GM21619 (cell line): Measurements from ENCODE around the gene EXT2.
A peak's percentile ranks its signal among the peaks of the same experiment; 100 is the strongest.

ENCODE experiments used
- ATAC-seq: cut with Tn5 transposase; IDR thresholded peaks from one replicate; pipeline ENCODE4 v1.9.1; 2021; ENCODE audit not compliant: unreplicated experiment

The EXT2 gene

GRCh38 chr11:44083906-44084305 is 11.6 kb upstream of the EXT2 start:
- no peak for ATAC-seq

DNA sequence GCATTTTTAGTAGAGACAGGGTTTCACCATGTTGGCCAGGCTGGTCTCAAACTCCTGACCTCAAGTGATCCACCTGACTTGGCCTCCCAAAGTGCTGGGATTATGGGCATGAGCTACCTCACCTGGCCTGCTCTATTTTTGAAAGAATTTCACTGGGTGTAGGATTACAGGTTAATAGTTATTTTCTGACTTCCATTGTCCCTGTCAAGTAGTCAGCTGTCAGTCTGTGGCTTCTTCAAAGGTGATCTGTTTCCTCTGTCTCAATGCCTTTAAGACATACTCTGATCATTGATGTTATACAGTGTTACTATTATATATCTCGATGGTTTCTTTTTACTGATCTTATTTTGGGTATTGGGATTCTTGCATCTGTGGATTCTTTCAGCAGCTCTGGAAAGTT is 10.1 kb upstream of the EXT2 start:
- ATAC-seq: no peak

DNA sequence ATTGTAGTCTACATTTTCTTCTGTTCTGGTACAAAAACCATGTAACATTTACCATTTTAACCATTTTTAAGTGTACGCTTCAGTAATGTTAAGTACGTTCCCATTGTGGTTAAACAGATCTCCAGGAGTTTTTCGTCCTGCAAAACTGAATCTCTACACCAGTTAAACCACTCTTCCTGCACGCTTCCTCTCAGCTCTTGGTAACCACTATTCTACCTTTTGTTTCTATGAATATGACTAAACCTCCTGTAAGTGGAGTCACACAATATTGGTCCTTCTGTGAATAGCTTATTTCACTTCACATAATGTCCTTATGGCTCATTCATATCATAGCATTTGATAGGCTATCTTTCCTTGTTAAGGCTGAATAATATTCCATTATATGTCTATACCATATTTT is 7.1 kb upstream of the EXT2 start:
- ATAC-seq: no peak

DNA sequence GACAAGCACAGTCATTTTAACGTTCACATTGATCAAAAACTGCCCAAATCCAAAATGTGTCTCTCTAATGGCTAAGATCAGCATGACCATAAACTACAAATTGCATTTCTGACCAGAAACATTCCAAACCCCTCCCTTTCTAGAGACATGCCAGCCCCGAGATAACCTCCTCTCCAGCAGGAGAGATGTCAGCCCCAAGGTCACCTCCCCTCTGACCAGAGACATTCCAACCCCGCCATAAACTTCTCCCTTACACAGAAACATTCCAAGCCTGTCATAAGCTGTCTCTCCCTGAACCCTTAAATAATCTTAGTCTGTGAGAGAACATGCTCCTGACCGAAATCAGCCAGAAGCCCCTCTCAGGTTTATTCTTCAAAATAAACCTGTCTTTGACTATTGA is 6.6 kb upstream of the EXT2 start:
- no peak for ATAC-seq

DNA sequence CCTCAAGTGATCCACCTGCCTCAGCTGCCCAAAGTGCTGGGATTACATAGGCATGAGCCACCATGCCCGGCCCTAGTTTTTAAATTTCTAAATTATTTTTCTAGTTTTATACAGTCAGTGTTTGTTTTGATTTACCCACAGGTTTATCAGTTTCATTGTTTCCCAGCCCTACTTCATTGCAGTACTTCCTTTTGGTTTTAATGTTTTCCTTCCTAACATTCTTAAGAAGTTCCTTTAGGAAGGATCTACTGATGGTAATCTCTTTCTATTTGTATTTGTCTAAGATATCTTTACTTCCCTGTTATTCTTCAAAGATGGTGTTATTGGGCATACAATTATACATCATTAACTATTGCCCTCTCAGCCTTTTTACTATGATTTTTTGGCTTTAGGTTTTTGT is 4.9 kb upstream of the EXT2 start:
- ATAC-seq: no peak

DNA sequence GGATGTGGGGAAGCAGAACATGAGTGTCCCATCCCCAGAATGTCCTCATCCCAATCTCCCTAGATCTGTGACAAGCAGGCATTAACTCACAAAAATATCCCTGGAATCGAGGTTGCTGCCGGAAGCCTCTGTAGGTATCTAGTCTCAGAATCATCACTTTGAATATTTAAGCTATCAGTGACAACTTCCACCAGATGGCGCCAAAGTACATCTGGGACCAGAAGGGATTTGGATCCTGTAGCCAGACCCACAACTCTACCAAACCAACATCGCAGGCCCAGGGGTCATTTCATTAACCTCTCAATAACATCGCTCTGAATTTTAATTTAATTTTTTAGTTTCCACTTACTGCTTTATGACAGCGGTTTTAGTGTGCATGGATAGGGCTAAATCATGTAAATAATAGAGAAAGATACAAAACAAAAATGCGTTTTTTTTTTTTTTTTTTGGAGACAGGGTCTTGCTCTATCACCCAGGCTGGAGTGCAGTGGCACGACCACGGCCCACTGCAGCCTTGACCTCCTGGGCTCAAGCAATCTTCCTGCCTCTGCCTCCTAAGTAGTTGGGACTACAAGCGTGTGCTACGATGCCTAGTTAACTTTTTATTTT is 1.1 kb upstream of the EXT2 start:
- no peak for ATAC-seq

DNA sequence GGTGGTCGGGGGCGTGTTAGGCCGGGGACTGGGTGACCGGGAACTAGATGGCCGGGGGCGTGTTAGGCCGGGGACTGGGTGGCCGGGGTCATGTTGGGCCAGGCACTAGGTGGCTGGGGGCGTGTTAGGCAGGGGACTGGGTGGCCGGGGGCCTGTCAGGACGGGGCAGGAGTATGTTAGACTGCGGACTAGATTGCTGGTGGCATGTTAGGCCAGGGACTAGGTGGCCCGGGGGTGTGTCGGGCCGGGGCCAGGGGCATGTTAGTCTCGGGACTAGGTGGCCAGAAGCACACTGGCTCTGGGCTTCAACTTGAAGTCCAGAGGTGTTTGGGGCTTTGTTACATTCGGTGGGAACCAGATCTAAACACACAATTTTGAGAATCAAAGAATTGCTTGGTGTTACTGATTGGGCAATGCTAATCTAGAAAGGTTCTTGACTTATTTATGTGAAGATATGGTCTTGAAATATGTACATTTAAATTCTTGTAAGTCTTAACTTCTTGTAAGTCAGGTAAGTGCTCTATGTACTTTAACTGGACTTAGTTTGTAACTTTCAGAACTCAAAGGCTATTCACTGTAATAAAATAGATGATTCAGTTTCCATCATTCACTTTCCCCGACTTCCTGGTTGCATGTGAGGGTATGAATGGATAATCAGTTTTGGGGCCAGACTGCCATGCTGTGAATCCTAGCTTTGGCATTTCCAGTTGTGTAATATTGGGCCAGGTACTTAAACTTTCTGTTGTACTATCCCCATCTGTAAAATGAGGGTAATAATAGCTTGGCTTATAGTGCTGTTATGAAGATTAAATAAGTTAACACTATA is 1.1 kb downstream of the EXT2 start:
- ATAC-seq: peak; percentile 5

- no peak for ATAC-seq
These were observed 2.3 kb downstream of the EXT2 start for GRCh38 chr11:44097821-44098220.

GRCh38 chr11:44101098-44101497 is 5.6 kb downstream of the EXT2 start:
- no peak for ATAC-seq

DNA sequence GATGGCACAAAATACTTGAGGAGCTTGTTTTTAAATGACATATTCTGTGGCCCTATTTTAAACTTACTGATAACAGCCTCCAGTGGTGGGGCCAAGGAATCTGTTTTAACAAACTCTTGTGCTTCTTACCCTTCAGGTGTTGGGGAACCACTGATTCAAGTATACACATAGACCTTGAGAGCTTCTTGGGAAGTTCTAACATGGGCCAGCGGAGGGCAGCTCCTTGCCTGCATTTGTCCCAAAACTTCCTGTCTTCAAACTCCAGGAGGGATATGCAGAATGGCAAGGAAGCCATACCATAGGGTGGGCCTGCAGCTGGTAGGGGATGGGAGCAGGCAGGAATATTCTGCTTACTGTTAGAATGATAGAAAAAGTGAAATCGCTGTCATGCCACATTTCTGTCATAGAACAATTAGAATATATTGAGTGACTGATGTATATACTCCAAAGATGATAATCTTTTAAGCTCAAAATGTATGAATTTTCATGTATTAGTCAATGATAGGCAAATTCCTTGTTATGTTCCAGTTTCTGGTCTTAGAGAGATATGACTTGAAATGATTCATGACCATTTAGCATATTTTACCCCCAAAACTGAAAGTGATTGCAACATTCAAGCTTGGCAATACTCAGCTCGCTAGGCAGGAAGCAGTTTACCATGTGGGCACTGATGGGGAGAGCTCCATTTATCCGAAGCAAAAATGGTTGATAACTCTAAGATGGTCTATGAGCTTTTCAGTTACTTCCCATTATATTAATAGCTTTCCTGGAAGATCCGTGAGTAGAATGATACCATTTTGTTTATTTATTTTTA is 9.2 kb downstream of the EXT2 start:
- ATAC-seq: no peak

GRCh38 chr11:44108260-44108659 is 12.8 kb downstream of the EXT2 start:
- no peak for ATAC-seq

DNA sequence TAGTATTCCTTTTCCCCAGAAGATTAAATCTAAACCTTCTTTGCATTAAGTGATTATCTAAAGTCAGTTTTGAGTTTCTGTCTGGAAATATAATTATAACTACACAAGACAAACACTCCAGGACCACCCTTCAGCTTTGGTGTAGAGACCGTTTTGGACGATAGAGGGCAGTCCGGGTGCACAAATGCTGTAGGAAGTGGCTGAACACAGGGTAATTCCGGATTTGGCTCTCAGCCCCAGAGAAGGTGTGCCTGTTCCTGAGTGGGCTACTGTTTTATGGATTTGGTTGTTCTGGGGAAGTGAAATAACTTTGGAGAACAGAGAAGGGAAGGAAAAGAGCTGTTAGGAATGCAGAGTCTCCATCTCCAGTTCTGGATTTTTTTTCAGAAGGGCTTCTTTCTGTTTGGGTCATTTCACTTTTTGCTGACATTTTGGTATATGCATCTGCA is 14.8 kb downstream of the EXT2 start:
- ATAC-seq: peak; percentile 97

DNA sequence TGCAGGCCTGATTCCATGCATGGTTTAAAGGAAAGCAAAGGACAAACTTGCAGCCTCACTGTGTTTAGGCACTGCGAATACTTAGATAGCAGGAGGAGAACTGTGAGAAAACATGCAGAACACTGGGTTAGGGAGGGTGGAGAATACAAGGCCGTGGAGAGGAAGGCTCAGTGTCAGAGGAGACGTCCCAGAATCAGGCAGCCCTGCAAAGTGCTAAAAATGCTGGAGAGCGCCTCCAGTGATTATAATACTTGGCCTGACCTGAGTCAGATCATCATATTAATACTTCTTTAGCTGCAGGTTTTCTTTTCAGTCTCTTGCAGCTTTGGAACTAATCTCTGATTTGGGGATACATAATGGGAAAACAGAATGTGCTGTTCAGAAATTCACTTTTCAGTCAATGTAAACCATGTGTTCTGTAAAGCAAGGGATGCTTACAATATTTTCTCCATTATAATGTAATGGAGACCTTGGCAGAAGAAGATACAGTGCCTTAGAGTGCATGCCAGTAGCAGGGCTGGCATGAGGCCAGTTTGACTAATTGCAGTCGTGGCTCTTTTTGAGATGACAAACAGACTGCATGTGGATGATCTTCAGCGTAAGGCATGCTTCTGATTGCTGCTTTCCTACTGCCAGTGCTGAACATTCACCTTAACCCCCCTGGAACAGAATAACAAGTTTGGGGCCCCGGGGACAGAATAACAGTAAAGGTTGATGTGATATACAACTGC is 16.8 kb downstream of the EXT2 start:
- no peak for ATAC-seq

- ATAC-seq: no peak
These were observed 17.5 kb downstream of the EXT2 start for GRCh38 chr11:44113018-44113417.

DNA sequence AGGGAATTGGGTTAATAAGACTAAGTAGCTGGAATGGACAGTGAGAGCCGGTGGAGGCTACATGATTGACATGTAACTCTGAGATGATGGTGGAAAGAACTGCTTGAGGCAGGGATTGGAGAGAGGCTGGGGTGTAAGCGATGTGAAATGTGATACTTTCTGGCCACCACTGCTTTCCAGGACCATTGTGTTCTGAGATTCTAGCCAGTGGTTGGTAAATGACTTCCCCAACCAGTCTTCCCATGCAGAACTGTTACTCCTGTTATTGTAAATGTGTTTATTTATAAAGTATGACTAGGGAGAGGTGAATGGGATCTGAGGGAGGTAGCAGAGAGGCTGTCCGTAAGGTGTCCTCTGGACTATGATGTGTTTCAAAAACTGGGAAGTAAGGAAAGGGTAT is 18.1 kb downstream of the EXT2 start:
- ATAC-seq: no peak

DNA sequence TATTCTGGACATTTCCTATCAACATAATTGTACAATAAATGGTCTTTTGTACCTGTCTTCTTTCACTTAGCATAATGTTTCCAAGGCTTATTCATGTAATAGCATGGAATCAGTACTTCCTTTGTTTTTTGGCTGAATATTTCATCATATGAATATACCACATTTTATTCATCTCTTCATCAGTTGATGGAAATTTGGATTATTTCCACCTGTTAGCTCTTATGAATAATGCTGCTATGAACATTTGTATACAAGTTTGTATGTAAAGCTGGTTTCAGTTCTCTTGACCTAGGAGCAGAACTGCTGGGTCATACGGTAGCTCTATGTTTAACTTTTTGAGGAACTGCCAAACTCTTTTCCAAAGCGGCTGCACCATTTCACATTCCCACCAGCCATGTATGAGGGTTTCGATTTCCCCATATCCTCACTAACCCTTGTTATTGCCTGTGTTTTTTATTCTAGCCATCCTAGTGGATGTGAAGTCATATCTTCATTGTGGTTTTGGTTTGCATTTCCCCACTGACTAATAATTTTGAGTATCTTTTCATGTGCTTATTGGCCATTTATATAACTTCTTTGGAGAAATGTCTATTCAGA is 20.9 kb downstream of the EXT2 start:
- no peak for ATAC-seq

DNA sequence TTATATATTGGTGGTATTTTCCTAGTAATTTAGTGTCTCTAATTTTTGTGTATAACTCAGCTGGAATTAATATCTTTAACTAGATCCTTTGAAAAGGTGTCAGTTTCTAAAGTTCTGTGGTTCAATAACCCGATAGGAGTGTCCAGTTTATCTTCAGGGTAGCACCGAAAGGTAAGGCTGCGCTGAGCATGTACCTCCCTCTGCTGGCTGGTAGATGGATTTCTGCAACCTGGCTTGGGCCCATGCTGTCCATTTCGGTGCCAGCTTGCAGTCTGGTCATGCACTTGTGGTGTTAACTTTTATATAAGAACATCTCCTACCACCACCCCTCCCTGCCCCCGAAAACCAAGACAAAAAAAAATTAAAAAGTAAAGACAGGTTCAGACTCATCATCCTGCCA is 24.7 kb downstream of the EXT2 start:
- no peak for ATAC-seq

- ATAC-seq: no peak
These were observed 30.1 kb downstream of the EXT2 start for GRCh38 chr11:44125598-44125997.

DNA sequence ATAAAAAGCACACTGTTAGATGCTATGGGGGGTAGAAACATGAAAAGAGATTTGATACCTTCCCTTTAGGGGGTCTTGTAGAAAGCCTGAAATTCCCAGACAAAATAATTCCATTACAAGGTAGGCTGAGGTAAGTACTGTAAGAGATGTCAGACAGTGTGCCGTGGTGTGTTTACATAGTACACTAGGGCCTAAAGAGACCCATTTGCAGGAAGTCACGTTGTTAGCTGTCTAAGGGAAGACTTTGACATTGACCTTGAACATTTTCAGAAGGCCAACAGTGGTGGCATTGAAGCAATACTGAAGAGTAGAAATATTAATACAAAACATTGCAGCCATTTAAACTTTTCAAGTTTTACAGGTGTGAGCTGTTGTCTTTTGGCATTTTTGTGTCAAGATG is 30.8 kb downstream of the EXT2 start:
- no peak for ATAC-seq

GRCh38 chr11:44127130-44127529 is 31.7 kb downstream of the EXT2 start:
- ATAC-seq: no peak

- no peak for ATAC-seq
These were observed 33.3 kb downstream of the EXT2 start for GRCh38 chr11:44128729-44129128.
